Measurements from ENCODE around the gene IGF2BP1.

- TF ChIP-seq CTCF (IDR thresholded peaks at IDR 0.05) = no peak
- no peak for TF ChIP-seq POLR2A (IDR thresholded peaks at IDR 0.05)
Measured at GRCh38 chr17:49086316-49086605, 89.1 kb downstream of the IGF2BP1 start.

Measured in testis (tissue), 2 donors.